HG03066 (cell line): ENCODE results near the gene SNX13.
"Not testable (repeated sequence)": the region's sequence is repeated elsewhere in the genome, so short reads cannot be mapped to it uniquely, and the experiment has no call there.

ENCODE experiments used
- ATAC-seq: cut with Tn5 transposase; IDR thresholded peaks from one replicate; pipeline ENCODE4 v1.9.1; 2021; ENCODE audit warnings: low read depth; ENCODE audit not compliant: unreplicated experiment

SNX13 gene

GRCh38 chr7:17915168-17915567 is 25.1 kb downstream of the SNX13 start:
- no peak for ATAC-seq

GRCh38 chr7:17913250-17913649 is 27.0 kb downstream of the SNX13 start:
- no peak for ATAC-seq

- no peak for ATAC-seq
Measured at GRCh38 chr7:17912536-17913235, 27.6 kb downstream of the SNX13 start.

- ATAC-seq, result no peak
Measured at GRCh38 chr7:17912050-17912449, 28.2 kb downstream of the SNX13 start.

- no peak for ATAC-seq
Measured at GRCh38 chr7:17910377-17910776, 29.9 kb downstream of the SNX13 start.

- not testable (repeated sequence) for ATAC-seq
Measured at GRCh38 chr7:17909310-17909709, 31.0 kb downstream of the SNX13 start.

GRCh38 chr7:17907014-17907413 is 33.3 kb downstream of the SNX13 start:
- ATAC-seq, result no peak

- ATAC-seq, result no peak
Measured at GRCh38 chr7:17903337-17903736, 37.0 kb downstream of the SNX13 start.

- ATAC-seq, result no peak
Measured at GRCh38 chr7:17902599-17902998, 37.7 kb downstream of the SNX13 start.

- ATAC-seq, result no peak
Measured at GRCh38 chr7:17900464-17900863, 39.8 kb downstream of the SNX13 start.

- ATAC-seq, result no peak
Measured at GRCh38 chr7:17898111-17898510, 42.2 kb downstream of the SNX13 start.

GRCh38 chr7:17887286-17887685 is 53.0 kb downstream of the SNX13 start:
- ATAC-seq, result no peak

GRCh38 chr7:17882685-17883084 is 57.6 kb downstream of the SNX13 start:
- ATAC-seq, result no peak

GRCh38 chr7:17879075-17879661 is 61.1 kb downstream of the SNX13 start:
- ATAC-seq, result no peak

GRCh38 chr7:17878627-17879026 is 61.7 kb downstream of the SNX13 start:
- no peak for ATAC-seq

- no peak for ATAC-seq
Measured at GRCh38 chr7:17871815-17872533, 68.3 kb downstream of the SNX13 start.

GRCh38 chr7:17870406-17870805 is 69.9 kb downstream of the SNX13 start:
- no peak for ATAC-seq

GRCh38 chr7:17863809-17864143 is 76.5 kb downstream of the SNX13 start:
- ATAC-seq, result no peak

- ATAC-seq, result no peak
Measured at GRCh38 chr7:17863095-17863808, 77.0 kb downstream of the SNX13 start.

GRCh38 chr7:17856251-17856650 is 84.0 kb downstream of the SNX13 start:
- ATAC-seq, result no peak

- ATAC-seq, result no peak
Measured at GRCh38 chr7:17855202-17855601, 85.1 kb downstream of the SNX13 start.
